Frontal cortex (tissue), 1 donor: Measurements from ENCODE around the gene DCAF8L2. TPM values are rescaled to one million over a fixed set of nuclear protein-coding genes. Genes with fewer than 3 reads are reported as not detected.

Experiments used
- total RNA-seq: library from RNA; depleted of rRNA; stranded (reverse); fragments of >200 nt; gene quantifications from one replicate; pipeline ENCODE4 v1.2.3, GENCODE V29; 2014

The DCAF8L2 gene
- total RNA-seq, 1 donor from 2014 or later = not detected

Other genes starting within 250 kb of the DCAF8L2 start
- not detected for gene PPP4R3C, start 127.0 kb upstream of the DCAF8L2 start, total RNA-seq
- gene MAGEB10, start 217.6 kb downstream of the DCAF8L2 start, total RNA-seq = not detected